Activated naive CD8-positive, alpha-beta T cell treated with anti-CD3 and anti-CD28 coated beads, Interleukin-2, amount 10 ng/mL, durations not matched to agents 7 days and 5 days (primary cell): ENCODE measurements around the gene RIPK4. TPM values are rescaled to one million over a fixed set of nuclear protein-coding genes. Genes with fewer than 3 reads are reported as not detected.

ENCODE experiments used
- ATAC-seq: fragments of 150-1000 bp; cut with Tn5 transposase; one replicate; pipeline ENCODE4 v1.10.0; 2021; ENCODE audit warnings: low read depth, moderate library complexity
- POLR2A ChIA-PET: fragments of 350-600 bp; sonication (Branson Sonifier 250); formaldehyde crosslinking; loops from one replicate; lab custom pipeline; 2021; ENCODE audit warnings: antibody characterized with exemption; lab: Charles Lee
- DNase-seq: peaks from one replicate; pipeline ENCODE4 v3.0.0; 2021
- H3K27ac Mint-ChIP-seq: one replicate; pipeline ENCODE4 v1.8.0; 2022; ENCODE audit warnings: mild to moderate bottlenecking, mixed read lengths
- H3K27me3 Mint-ChIP-seq: one replicate; pipeline ENCODE4 v1.8.0; 2022; ENCODE audit warnings: mild to moderate bottlenecking, moderate library complexity, mixed read lengths
- H3K36me3 Mint-ChIP-seq: one replicate; pipeline ENCODE4 v1.8.0; 2021; ENCODE audit warnings: mild to moderate bottlenecking, mixed read lengths
- H3K4me1 Mint-ChIP-seq: one replicate; pipeline ENCODE4 v1.8.0; 2021; ENCODE audit warnings: mixed read lengths
- H3K4me3 Mint-ChIP-seq: one replicate; pipeline ENCODE4 v1.8.0; 2022; ENCODE audit warnings: mild to moderate bottlenecking, moderate library complexity, mixed read lengths
- H3K9me3 Mint-ChIP-seq: one replicate; pipeline ENCODE4 v1.8.0; 2021; ENCODE audit warnings: mixed read lengths
- total RNA-seq, 2 experiments: library from RNA; stranded (reverse); gene quantifications; one replicate each; pipeline ENCODE4 v1.2.3, GENCODE V29; 2021

The RIPK4 gene
- total RNA-seq: under 1 TPM; 0.19 to 0.20 TPM

DNA sequence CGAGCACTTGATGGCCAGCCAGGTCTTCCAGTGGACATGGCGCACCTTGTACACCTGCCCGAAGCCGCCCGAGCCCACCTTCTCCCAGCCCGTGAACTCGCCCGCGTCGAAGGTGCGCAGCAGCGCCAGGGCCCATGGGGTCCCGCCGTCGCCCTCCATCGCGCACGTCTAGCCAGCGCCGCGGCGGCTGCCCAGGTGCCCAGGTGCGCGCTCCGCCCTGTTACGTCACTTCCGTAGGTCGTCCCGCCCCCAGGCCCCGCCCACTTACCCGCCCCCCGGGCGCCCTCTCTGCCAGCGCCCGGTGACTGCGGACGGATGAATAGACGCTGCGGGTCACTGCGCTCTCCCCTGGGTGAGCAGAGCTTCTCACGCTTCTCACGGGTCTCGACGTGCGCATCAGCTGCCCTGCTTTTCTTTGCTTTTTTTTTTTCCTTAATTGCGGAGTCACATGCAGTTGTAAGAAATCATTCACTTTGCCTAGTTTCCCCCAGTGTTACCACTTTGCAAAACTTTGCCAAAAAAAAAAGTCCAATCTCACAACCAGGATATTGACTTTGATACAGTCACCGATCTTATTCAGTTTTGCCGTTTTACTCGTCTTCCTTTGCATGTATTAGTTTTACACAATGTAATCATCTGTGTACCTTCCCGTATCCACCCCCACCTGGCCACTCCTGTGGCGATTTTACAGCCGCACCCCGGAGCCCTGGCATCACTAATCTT, at the start of gene RIPK4:
TSS of gene RIPK4 (minus strand) at position 170 of the 723 bp plus-strand sequence. CDS start at position 159, 11 bp downstream.
- H3K27me3 Mint-ChIP-seq: peaks cover 57% of the 10 kb centered on the region
- H3K4me3 Mint-ChIP-seq: peak within 1 kb of the TSS; percentile 81
- DNase-seq (peak; percentile 74), ATAC-seq (peak; percentile 62)
- peaks cover 28% of the 10 kb centered on the region for H3K4me1 Mint-ChIP-seq
- H3K36me3 Mint-ChIP-seq: no peaks in the 10 kb centered on the region
- H3K9me3 Mint-ChIP-seq: no peaks in the 10 kb centered on the region
- POLR2A ChIA-PET: no interaction called here
- H3K27ac Mint-ChIP-seq: no peak within 1 kb of the TSS

DNA sequence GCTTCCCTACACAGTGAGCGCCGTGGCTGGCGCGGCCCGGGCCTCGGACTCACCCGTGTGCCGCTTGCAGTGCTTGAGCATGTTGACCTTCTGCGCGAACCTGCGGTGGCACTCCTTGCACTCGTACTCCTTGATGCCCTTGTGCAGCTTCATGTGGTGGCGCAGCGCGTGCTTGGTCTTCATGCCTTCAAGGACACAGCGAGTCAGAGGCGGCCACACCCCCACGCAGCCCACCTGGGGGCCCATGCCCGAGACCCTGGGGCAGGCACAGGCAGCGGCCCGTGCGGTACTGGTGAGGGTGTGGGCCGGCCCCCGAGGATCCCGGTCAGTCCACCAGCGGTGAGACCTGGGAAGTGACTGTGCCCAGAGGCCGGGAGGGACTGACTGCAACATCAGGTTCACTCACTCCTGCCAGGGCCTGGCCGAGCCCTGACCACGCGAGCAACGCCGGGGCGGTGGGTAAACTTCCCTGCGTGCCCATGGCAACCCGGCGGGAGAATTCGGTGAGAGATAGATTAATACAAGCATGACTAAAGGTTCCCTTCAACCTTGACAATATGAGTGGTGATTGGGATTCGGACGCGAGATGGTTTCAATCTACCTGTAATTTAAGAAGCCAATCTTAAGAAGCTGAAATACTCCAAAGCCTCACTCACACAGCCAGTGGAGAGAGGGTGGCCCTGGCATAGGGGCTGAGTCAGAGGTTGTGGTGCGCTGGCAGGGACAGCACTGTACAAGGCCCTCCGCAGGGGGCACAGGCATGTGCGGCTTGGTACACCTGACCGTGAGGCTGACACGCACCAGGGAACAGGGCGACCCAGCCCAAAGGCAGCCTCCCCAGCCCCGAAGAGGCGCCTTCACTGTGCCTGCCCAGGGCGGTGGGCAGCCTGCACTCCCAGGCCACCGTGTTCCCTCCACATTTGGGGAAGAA, 49.1 kb upstream of the RIPK4 start:
- Mint-ChIP-seq H3K27ac (no peak overlapping the region), H3K9me3 (no peaks in the 10 kb centered on the region), H3K36me3 (peaks cover 2% of the 10 kb centered on the region), H3K4me1 (peaks cover 4% of the 10 kb centered on the region), H3K4me3 (no peak overlapping the region), H3K27me3 (no peaks in the 10 kb centered on the region)
- POLR2A ChIA-PET: interaction anchor here (0.7 to 1.5 kb wide), 3 partner anchors 43 to 301 kb away, joined by 3 to 5 read pairs (median 5); no protein-coding TSS in a partner anchor
- no peak for ATAC-seq
- no peak for DNase-seq

DNA sequence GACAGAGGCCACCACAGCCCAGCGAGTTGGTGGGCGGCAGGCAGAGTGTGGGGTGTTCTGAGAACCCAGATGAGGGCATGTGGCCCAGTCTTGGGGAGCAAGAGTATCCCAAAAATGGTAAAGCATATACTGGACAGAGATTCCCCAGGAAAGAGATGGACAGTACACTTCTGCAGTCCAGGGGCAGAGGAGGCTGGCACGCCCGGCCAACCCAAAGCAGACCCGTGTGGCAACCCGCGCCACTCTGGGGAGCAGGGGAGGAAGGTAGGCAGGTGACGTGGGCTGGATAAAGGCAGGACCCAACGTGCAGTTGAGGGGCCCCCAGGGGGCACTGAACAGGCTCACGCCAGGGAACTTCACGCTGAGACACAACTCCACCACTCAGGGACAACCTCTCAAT, 46.4 kb upstream of the RIPK4 start:
- peaks cover 6% of the 10 kb centered on the region for H3K36me3 Mint-ChIP-seq

DNA sequence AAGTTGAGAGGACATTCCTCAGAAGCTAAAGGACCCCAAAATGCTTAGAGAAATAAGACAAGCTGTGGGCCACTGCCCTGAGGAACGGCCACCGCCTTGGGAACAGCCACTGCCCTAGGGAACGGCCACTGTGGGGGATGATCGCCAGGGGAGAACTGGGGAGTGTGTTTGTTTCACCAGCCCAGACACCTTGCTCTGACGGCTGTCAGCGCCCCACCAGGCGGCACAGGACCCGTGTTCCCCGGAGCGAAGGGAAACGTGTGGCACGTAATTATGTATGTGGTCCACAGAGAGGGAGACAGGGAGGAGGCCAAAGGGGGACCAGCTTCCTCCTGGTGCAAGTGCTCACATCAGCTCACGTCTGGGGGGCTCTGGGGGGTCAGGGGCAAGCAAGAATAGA, 45.8 kb upstream of the RIPK4 start:
- peaks cover 4% of the 10 kb centered on the region for H3K4me1 Mint-ChIP-seq
- no peak for DNase-seq
- H3K9me3 Mint-ChIP-seq: no peaks in the 10 kb centered on the region
- H3K27me3 Mint-ChIP-seq: no peaks in the 10 kb centered on the region
- ATAC-seq: no peak
- peaks cover 9% of the 10 kb centered on the region for H3K36me3 Mint-ChIP-seq
- H3K27ac Mint-ChIP-seq: no peak overlapping the region
- POLR2A ChIA-PET: no interaction called here
- no peak overlapping the region for H3K4me3 Mint-ChIP-seq

More for the DNA sequence above, 46.4 kb upstream of the RIPK4 start:
- ATAC-seq (no peak), DNase-seq (no peak)
- H3K27me3 Mint-ChIP-seq: no peaks in the 10 kb centered on the region
- no peak overlapping the region for H3K4me3 Mint-ChIP-seq
- POLR2A ChIA-PET: no interaction called here
- H3K27ac Mint-ChIP-seq: no peak overlapping the region
- H3K4me1 Mint-ChIP-seq: peaks cover 4% of the 10 kb centered on the region
- H3K9me3 Mint-ChIP-seq: no peaks in the 10 kb centered on the region

DNA sequence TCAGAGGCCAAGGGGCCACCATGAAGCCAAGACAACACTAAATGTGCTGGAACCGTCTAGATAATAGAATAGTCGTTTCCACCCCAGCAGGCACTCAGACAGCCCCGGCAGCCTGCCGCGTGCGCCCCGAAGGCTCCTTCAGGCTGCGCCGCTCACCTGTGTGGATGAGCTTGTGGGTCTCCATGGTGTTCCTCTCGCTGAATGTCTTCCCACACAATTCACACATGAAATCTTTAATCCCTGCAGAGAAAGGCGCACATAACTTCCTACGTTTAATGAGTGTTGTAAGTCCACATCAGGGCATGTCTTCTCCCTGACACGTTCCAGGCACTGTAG, 43.7 kb upstream of the RIPK4 start:
- H3K36me3 Mint-ChIP-seq: peaks cover 20% of the 10 kb centered on the region
- H3K4me3 Mint-ChIP-seq: no peak overlapping the region
- no peaks in the 10 kb centered on the region for H3K4me1 Mint-ChIP-seq
- POLR2A ChIA-PET: no interaction called here
- ATAC-seq (no peak), DNase-seq (no peak)
- peaks cover 6% of the 10 kb centered on the region for H3K9me3 Mint-ChIP-seq
- H3K27me3 Mint-ChIP-seq: no peaks in the 10 kb centered on the region
- peak overlapping the region; percentile 9 for H3K27ac Mint-ChIP-seq

DNA sequence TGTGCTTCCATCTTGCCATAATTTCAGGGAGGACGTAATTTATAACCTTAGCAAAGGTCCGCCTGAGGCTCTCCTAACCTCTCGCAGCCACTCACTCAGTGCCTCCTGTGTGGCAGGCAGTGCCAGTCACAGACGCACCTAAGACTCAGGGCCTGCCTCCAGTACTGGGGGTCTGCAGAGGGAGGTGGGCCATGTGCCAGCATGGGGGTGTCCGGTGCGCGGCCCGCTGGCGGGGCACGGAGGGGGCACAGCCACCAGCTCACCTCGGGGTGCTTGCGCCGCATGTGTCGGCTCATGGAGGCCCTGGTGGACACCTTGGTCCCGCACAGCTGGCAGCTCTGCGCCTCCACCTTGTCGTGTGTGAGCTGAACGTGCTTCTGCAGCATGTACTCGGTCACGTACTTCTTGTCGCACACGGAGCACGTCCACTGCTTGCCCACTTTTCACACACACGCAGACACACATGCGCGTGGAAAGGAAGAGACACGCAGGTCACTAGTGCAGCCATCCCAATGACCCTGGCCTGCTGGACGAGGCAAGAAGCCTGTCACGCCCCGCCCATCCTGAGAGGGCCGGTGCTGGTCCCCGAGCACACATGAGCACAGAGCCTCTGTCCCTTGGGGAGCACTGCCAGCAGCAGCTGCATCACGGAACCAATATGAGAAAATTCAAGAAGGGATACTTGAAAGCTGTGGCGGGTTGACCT, 43.2 kb upstream of the RIPK4 start:
- POLR2A ChIA-PET: no interaction called here
- Mint-ChIP-seq H3K27ac (no peak overlapping the region), H3K27me3 (no peaks in the 10 kb centered on the region), H3K4me1 (no peaks in the 10 kb centered on the region), H3K9me3 (peaks cover 6% of the 10 kb centered on the region), H3K4me3 (no peak overlapping the region), H3K36me3 (peaks cover 22% of the 10 kb centered on the region)
- no peak for ATAC-seq
- DNase-seq: no peak

DNA sequence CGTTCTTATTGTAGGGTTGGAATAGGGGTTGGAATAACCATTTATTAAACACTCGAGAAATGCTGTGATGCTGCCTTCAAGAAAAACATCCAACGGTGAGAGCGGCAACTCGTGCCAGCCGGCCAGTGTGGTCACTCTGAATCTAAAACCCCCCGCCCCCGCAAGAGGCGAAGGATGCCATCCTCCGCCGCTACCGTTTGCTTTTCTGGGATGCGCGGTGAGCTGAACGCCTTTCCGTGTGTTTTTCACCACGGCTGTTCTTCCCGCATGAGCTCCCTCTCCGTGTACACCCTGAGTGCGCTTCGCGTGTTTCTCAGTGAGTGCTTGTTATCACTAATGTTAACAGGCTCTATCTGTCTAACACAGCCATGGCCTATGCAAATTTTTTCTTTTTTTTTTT, 42.0 kb upstream of the RIPK4 start:
- POLR2A ChIA-PET: no interaction called here
- no peak for ATAC-seq
- Mint-ChIP-seq H3K4me3 (no peak overlapping the region), H3K27ac (no peak overlapping the region), H3K27me3 (no peaks in the 10 kb centered on the region), H3K9me3 (peaks cover 6% of the 10 kb centered on the region), H3K36me3 (peaks cover 24% of the 10 kb centered on the region), H3K4me1 (no peaks in the 10 kb centered on the region)
- DNase-seq: no peak

DNA sequence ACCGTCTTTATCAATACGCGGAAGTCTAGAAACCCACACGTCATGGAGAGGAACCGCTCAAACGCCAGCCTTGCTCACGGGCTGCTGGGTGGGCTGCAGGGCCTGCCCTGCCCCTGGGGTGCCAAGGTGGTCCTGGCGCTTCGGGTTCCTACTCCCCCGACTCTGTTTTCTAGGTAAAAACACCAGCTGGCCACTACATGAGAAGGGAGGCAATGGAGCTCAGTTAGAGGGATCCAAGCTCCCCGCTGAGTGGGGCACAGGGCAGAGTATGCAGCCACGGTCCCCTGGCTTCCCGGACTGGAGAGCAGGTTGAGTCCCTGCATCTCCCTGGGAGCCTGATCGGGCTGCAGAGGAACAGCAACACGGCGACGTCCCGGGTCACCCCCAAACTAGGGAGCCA, 41.2 kb upstream of the RIPK4 start:
- no peak overlapping the region for H3K27ac Mint-ChIP-seq
- ATAC-seq (no peak), DNase-seq (no peak)
- H3K27me3 Mint-ChIP-seq: no peaks in the 10 kb centered on the region
- no peaks in the 10 kb centered on the region for H3K4me1 Mint-ChIP-seq
- peaks cover 6% of the 10 kb centered on the region for H3K9me3 Mint-ChIP-seq
- no peak overlapping the region for H3K4me3 Mint-ChIP-seq
- POLR2A ChIA-PET: no interaction called here
- H3K36me3 Mint-ChIP-seq: peaks cover 24% of the 10 kb centered on the region

DNA sequence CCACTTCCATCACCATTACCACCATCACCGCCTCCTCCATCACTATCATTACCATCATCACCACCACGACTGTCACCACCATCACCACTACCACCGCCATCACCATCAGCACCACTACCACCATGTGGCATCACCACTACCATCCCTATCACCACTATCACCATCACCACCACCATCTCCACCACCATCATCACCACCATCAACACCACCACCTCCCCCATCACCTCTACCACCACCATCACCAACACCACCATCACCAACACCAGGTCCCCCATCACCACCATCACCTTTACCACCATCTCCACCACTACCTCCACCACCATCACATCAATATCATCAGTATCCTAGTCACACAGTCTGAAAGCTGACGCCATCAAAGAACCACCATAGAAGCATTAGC, 39.9 kb upstream of the RIPK4 start:
- DNase-seq (no peak), ATAC-seq (no peak)
- Mint-ChIP-seq H3K9me3 (peaks cover 6% of the 10 kb centered on the region), H3K36me3 (peaks cover 24% of the 10 kb centered on the region), H3K4me3 (no peak overlapping the region), H3K27me3 (no peaks in the 10 kb centered on the region), H3K4me1 (no peaks in the 10 kb centered on the region), H3K27ac (peak overlapping the region; percentile 67)
- POLR2A ChIA-PET: interaction anchor here (0.6 kb wide), 1 partner anchor 343 kb away, joined by 3 read pairs; no protein-coding TSS in a partner anchor

DNA sequence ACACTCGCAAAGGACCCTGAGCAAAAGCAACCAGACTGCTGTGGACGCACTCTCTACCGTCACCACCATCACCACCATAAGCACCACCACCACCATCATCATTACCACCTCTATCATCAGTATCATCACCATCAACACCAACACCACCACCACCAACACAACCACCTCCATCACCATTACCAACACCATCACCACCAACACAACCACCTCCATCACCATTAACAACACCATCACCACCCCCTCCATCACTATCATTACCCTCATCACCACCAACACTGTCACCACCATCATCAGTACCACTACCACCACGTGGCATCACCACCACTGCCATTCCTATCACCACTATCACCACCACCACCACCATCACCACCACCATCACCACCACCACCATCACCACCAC, 38.8 kb upstream of the RIPK4 start:
- Mint-ChIP-seq H3K27ac (peak overlapping the region; percentile 5), H3K4me1 (no peaks in the 10 kb centered on the region)
- no peak for ATAC-seq

DNA sequence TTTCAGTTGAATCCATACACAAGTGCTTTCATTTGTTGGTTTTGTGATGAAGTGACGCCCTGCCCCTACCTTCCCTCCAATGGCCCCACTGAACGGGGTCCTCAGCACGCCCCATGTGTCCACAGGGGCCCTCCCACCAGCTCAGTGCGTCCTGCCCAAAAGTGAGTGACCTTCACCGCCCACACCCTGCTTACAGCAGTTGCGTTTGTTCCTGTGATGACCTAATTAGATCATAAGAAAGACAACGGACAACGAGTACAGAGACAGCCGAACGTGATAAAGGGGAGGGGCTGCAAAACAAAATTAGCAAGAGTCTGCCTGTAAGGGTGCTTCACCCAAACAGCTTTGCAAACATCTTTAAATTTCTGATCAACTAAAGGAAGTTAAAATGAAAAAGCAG, 38.2 kb upstream of the RIPK4 start:
- Mint-ChIP-seq H3K4me1 (no peaks in the 10 kb centered on the region), H3K4me3 (no peak overlapping the region), H3K27me3 (no peaks in the 10 kb centered on the region), H3K36me3 (peaks cover 25% of the 10 kb centered on the region), H3K9me3 (peaks cover 6% of the 10 kb centered on the region), H3K27ac (no peak overlapping the region)
- DNase-seq: no peak
- ATAC-seq: no peak
- POLR2A ChIA-PET: no interaction called here

More for the DNA sequence above, 38.8 kb upstream of the RIPK4 start:
- H3K36me3 Mint-ChIP-seq: peaks cover 25% of the 10 kb centered on the region
- peaks cover 6% of the 10 kb centered on the region for H3K9me3 Mint-ChIP-seq
- H3K4me3 Mint-ChIP-seq: no peak overlapping the region
- no peak for DNase-seq
- POLR2A ChIA-PET: no interaction called here
- H3K27me3 Mint-ChIP-seq: no peaks in the 10 kb centered on the region

DNA sequence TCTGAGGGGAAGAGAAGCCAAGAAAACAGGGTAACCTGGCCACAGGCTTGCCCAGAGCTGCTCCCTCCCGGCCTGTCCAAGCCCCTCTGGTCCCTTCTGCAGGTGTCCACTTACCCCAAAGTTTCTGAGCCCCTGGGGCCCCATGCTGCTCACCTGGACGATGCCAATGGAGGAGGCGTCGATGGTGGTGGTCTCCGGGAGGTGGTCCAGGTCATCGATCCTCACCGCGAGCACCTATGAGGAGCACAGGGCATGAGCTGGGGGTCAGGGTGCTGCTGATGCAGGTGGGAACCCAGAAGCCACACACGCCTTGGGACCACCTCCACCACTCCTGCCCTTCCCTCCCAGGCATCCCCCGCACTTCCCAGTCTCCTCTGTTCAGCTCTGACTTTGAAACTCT, 37.5 kb upstream of the RIPK4 start:
- peaks cover 21% of the 10 kb centered on the region for H3K36me3 Mint-ChIP-seq
- H3K9me3 Mint-ChIP-seq: peaks cover 6% of the 10 kb centered on the region
- no peaks in the 10 kb centered on the region for H3K4me1 Mint-ChIP-seq
- no peak for ATAC-seq
- H3K4me3 Mint-ChIP-seq: no peak overlapping the region
- H3K27me3 Mint-ChIP-seq: no peaks in the 10 kb centered on the region
- no peak overlapping the region for H3K27ac Mint-ChIP-seq
- DNase-seq: no peak
- POLR2A ChIA-PET: interaction anchor here (0.6 kb wide), 1 partner anchor 1072 kb away, joined by 5 read pairs; no protein-coding TSS in a partner anchor

DNA sequence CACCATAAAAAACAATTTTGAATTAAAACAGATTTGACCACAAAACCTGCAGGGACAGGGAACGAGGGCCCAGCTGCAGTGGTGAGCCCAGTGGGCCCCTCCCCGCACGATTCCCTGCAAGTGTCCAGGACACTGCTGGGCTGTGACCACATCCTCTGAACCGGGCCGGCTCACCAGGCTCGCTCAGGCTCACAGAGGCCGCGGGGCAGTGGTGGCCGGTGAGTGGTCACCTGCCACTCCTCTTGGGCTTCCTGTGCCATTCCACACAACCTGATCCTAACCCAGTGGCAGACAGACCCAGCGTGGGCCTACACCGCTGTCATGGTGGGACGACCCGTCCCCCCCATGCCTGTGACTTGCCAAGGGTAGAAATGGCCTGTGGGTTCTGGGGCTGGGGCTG, 36.5 kb upstream of the RIPK4 start:
- Mint-ChIP-seq H3K36me3 (peaks cover 20% of the 10 kb centered on the region), H3K27me3 (no peaks in the 10 kb centered on the region), H3K27ac (no peak overlapping the region), H3K4me1 (no peaks in the 10 kb centered on the region), H3K4me3 (no peak overlapping the region), H3K9me3 (peaks cover 6% of the 10 kb centered on the region)
- DNase-seq: no peak
- POLR2A ChIA-PET: no interaction called here
- no peak for ATAC-seq
